ENCODE measurements around the gene LHPP. TPM values are rescaled to one million over a fixed set of nuclear protein-coding genes. Genes with fewer than 3 reads are reported as not detected.

Gene LHPP
- total and polyA plus RNA-seq, 2 donors (not counting 1 experiment from before 2014, with no cell fraction given) = 10.2 to 15.6 TPM

GRCh38 chr10:124473070-124473469 lies 11.4 kb downstream of the LHPP start:
- H3K4me2 ChIP-seq (ENCODE audit: extremely low read depth, insufficient read depth, low read length) = no peak overlapping the region
- no peak overlapping the region for H3K27ac ChIP-seq (ENCODE audit: insufficient read depth, low read length)
- no peaks in the 10 kb centered on the region for H3K79me2 ChIP-seq (ENCODE audit: control insufficient read depth, insufficient read depth, low read length)
- H3K4me3 ChIP-seq (replicated peaks in 1 of 4; ENCODE audit: control extremely low read depth in 1 of 4, insufficient read depth in 1 of 4, low read depth in 3 of 4, low read length in 4 of 4) = no peak overlapping the region
- no peak overlapping the region for H2AFZ ChIP-seq (ENCODE audit: low read length)
- DNase-seq (ENCODE audit: low read depth in 2 of 2) = no peak
- no peaks in the 10 kb centered on the region for H3K27me3 ChIP-seq (ENCODE audit: control insufficient read depth, insufficient read depth, low read length)
- no peaks in the 10 kb centered on the region for H4K20me1 ChIP-seq (ENCODE audit: control insufficient read depth, extremely low read depth, insufficient read depth, low read length)
- no peaks in the 10 kb centered on the region for H3K9me3 ChIP-seq (ENCODE audit: control insufficient read depth, insufficient read depth, low read depth, low read length)
- H3K36me3 ChIP-seq (ENCODE audit: control insufficient read depth, insufficient read depth, low read length) = no peaks in the 10 kb centered on the region
- no peak overlapping the region for H3K9ac ChIP-seq (ENCODE audit: insufficient read depth, low read length)
- H3K4me1 ChIP-seq (ENCODE audit: control insufficient read depth, extremely low read depth, insufficient read depth, low read length) = no peaks in the 10 kb centered on the region
- TF ChIP-seq EZH2 (IDR thresholded peaks at IDR 0.05; ENCODE audit: low read length, missing control alignments) (no peak), CTCF (conservative IDR thresholded peaks at IDR 0.05 in 1 of 2, IDR thresholded peaks at IDR 0.05 in 1 of 2; ENCODE audit: low read depth in 1 of 2, low read length in 2 of 2) (no peak)

- no peak for DNase-seq (ENCODE audit: low read depth in 2 of 2)
- Histone ChIP-seq H3K4me2 (ENCODE audit: extremely low read depth, insufficient read depth, low read length) (no peak overlapping the region), H3K4me1 (ENCODE audit: control insufficient read depth, extremely low read depth, insufficient read depth, low read length) (no peaks in the 10 kb centered on the region), H3K79me2 (ENCODE audit: control insufficient read depth, insufficient read depth, low read length) (no peaks in the 10 kb centered on the region), H2AFZ (ENCODE audit: low read length) (no peak overlapping the region), H3K9ac (ENCODE audit: insufficient read depth, low read length) (no peak overlapping the region), H3K27ac (ENCODE audit: insufficient read depth, low read length) (no peak overlapping the region), H3K36me3 (ENCODE audit: control insufficient read depth, insufficient read depth, low read length) (no peaks in the 10 kb centered on the region), H3K4me3 (replicated peaks in 1 of 4; ENCODE audit: control extremely low read depth in 1 of 4, insufficient read depth in 1 of 4, low read depth in 3 of 4, low read length in 4 of 4) (no peak overlapping the region), H3K27me3 (ENCODE audit: control insufficient read depth, insufficient read depth, low read length) (no peaks in the 10 kb centered on the region), H3K9me3 (ENCODE audit: control insufficient read depth, insufficient read depth, low read depth, low read length) (no peaks in the 10 kb centered on the region), H4K20me1 (ENCODE audit: control insufficient read depth, extremely low read depth, insufficient read depth, low read length) (no peaks in the 10 kb centered on the region)
- TF ChIP-seq CTCF (conservative IDR thresholded peaks at IDR 0.05 in 1 of 2, IDR thresholded peaks at IDR 0.05 in 1 of 2; ENCODE audit: low read depth in 1 of 2, low read length in 2 of 2) = no peak
- TF ChIP-seq EZH2 (IDR thresholded peaks at IDR 0.05; ENCODE audit: low read length, missing control alignments) = no peak
Measured at GRCh38 chr10:124474514-124475070, 13.0 kb downstream of the LHPP start.

GRCh38 chr10:124476043-124476725 lies 14.6 kb downstream of the LHPP start:
- no peaks in the 10 kb centered on the region for H3K79me2 ChIP-seq (ENCODE audit: control insufficient read depth, insufficient read depth, low read length)
- no peak for TF ChIP-seq EZH2 (IDR thresholded peaks at IDR 0.05; ENCODE audit: low read length, missing control alignments)

More at GRCh38 chr10:124476043-124476725, 14.6 kb downstream of the LHPP start:
- no peak for DNase-seq (ENCODE audit: low read depth in 2 of 2)
- Histone ChIP-seq H3K4me3 (replicated peaks in 1 of 4; ENCODE audit: control extremely low read depth in 1 of 4, insufficient read depth in 1 of 4, low read depth in 3 of 4, low read length in 4 of 4) (no peak overlapping the region), H3K4me1 (ENCODE audit: control insufficient read depth, extremely low read depth, insufficient read depth, low read length) (no peaks in the 10 kb centered on the region), H3K9me3 (ENCODE audit: control insufficient read depth, insufficient read depth, low read depth, low read length) (no peaks in the 10 kb centered on the region), H3K36me3 (ENCODE audit: control insufficient read depth, insufficient read depth, low read length) (no peaks in the 10 kb centered on the region), H4K20me1 (ENCODE audit: control insufficient read depth, extremely low read depth, insufficient read depth, low read length) (no peaks in the 10 kb centered on the region), H3K9ac (ENCODE audit: insufficient read depth, low read length) (no peak overlapping the region), H3K27ac (ENCODE audit: insufficient read depth, low read length) (no peak overlapping the region), H2AFZ (ENCODE audit: low read length) (no peak overlapping the region), H3K27me3 (ENCODE audit: control insufficient read depth, insufficient read depth, low read length) (no peaks in the 10 kb centered on the region), H3K4me2 (ENCODE audit: extremely low read depth, insufficient read depth, low read length) (no peak overlapping the region)
